WTC11 (cell line): ENCODE results near the gene WDFY4. TPM values are rescaled to one million over a fixed set of nuclear protein-coding genes. Genes with fewer than 3 reads are reported as not detected.

Experiments
- ATAC-seq: fragments of 200-7000 bp; cut with Tn5 transposase; 2 replicates; pipeline ENCODE4 v1.10.0; 2021; ENCODE audit warnings: mild to moderate bottlenecking, moderate library complexity
- CTCF ChIA-PET: fragments of 300-600 bp; sonication (Branson Sonifier 250); formaldehyde crosslinking; loops from one replicate; lab custom pipeline; 2021; ENCODE audit warnings: antibody characterized with exemption; lab: Charles Lee
- POLR2A ChIA-PET: fragments of 350-600 bp; sonication (Branson Sonifier 250); formaldehyde crosslinking; loops from one replicate; lab custom pipeline; 2021; ENCODE audit warnings: antibody characterized with exemption; lab: Charles Lee
- DNase-seq: peaks from one replicate; pipeline ENCODE4 v3.0.0; 2021; ENCODE audit warnings: low spot score
- H3K27ac Mint-ChIP-seq: 2 replicates; pipeline ENCODE4 v1.8.0; 2021; ENCODE audit warnings: mixed read lengths
- H3K27me3 Mint-ChIP-seq: 2 replicates; pipeline ENCODE4 v1.8.0; 2021; ENCODE audit warnings: low read depth, mild to moderate bottlenecking, moderate library complexity, mixed read lengths
- H3K36me3 Mint-ChIP-seq: 2 replicates; pipeline ENCODE4 v1.8.0; 2021; ENCODE audit warnings: mixed read lengths
- H3K4me1 Mint-ChIP-seq: 2 replicates; pipeline ENCODE4 v1.8.0; 2022; ENCODE audit warnings: mixed read lengths
- H3K4me3 Mint-ChIP-seq: 2 replicates; pipeline ENCODE4 v1.8.0; 2021; ENCODE audit warnings: mild to moderate bottlenecking, moderate library complexity, mixed read lengths
- H3K9me3 Mint-ChIP-seq: 2 replicates; pipeline ENCODE4 v1.8.0; 2021; ENCODE audit warnings: mixed read lengths
- CTCF ChIP-seq: fragments of 200-600 bp; IDR thresholded peaks from 2 replicates; pipeline ENCODE4 v1.8.0; 2022; ENCODE audit warnings: antibody characterized with exemption
- EMX1 ChIP-seq: fragments of 250-450 bp; sonication (Bioruptor Pico); IDR thresholded peaks from 2 replicates; pipeline ENCODE4 v1.8.0; 2021; ENCODE audit warnings: mild to moderate bottlenecking
- FOXK1 ChIP-seq: sonication (generic); formaldehyde crosslinking; IDR thresholded peaks from 2 replicates; pipeline ENCODE4 v1.8.0; 2022; ENCODE audit warnings: mild to moderate bottlenecking, moderate library complexity, missing genetic modification reagents
- FOXP4 ChIP-seq: sonication (generic); formaldehyde crosslinking; IDR thresholded peaks from 2 replicates; pipeline ENCODE4 v1.8.0; 2022; ENCODE audit warnings: mild to moderate bottlenecking, missing genetic modification reagents
- GTF2I ChIP-seq: fragments of 250-450 bp; sonication (Bioruptor Pico); conservative IDR thresholded peaks from 2 replicates; pipeline ENCODE4 v1.4.0; 2021; ENCODE audit warnings: mild to moderate bottlenecking
- HMGA2 ChIP-seq: fragments of 250-450 bp; sonication (Bioruptor Pico); IDR thresholded peaks from 2 replicates; pipeline ENCODE4 v1.4.0; 2021; ENCODE audit warnings: mild to moderate bottlenecking, moderate library complexity
- NFYB ChIP-seq: sonication (generic); formaldehyde crosslinking; conservative IDR thresholded peaks from 2 replicates; pipeline ENCODE4 v1.8.0; 2022; ENCODE audit warnings: low read depth, missing genetic modification reagents
- OVOL2 ChIP-seq: fragments of 250-450 bp; sonication (Bioruptor Pico); IDR thresholded peaks from 2 replicates; pipeline ENCODE4 v1.9.0; 2021; ENCODE audit warnings: mild to moderate bottlenecking, borderline replicate concordance
- TEAD1 ChIP-seq: sonication (generic); formaldehyde crosslinking; IDR thresholded peaks from 2 replicates; pipeline ENCODE4 v1.8.0; 2022; ENCODE audit warnings: mild to moderate bottlenecking, missing genetic modification reagents
- TEAD4 ChIP-seq: sonication (generic); formaldehyde crosslinking; IDR thresholded peaks from 2 replicates; pipeline ENCODE4 v1.8.0; 2022; ENCODE audit warnings: mild to moderate bottlenecking, missing genetic modification reagents
- ZBTB43 ChIP-seq: sonication (generic); formaldehyde crosslinking; IDR thresholded peaks from 2 replicates; pipeline ENCODE4 v1.8.1; 2023; ENCODE audit warnings: mild to moderate bottlenecking, missing genetic modification reagents
- ZNF138 ChIP-seq: sonication (generic); formaldehyde crosslinking; conservative IDR thresholded peaks from 2 replicates; pipeline ENCODE4 v1.8.1; 2022; ENCODE audit warnings: mild to moderate bottlenecking, moderate library complexity, missing genetic modification reagents
- ZNF317 ChIP-seq: sonication (generic); formaldehyde crosslinking; IDR thresholded peaks from 2 replicates; pipeline ENCODE4 v1.8.1; 2023; ENCODE audit warnings: low read depth, mild to moderate bottlenecking, moderate library complexity, missing genetic modification reagents, borderline replicate concordance
- ZNF396 ChIP-seq: fragments of 250-450 bp; sonication (Bioruptor Pico); IDR thresholded peaks from 2 replicates; pipeline ENCODE4 v1.8.0; 2021; ENCODE audit warnings: mild to moderate bottlenecking, moderate library complexity, borderline replicate concordance
- ZNF416 ChIP-seq: fragments of 250-450 bp; sonication (Bioruptor Pico); IDR thresholded peaks from 2 replicates; pipeline ENCODE4 v1.9.0; 2021; ENCODE audit warnings: mild to moderate bottlenecking, inconsistent platforms
- total RNA-seq: library from RNA; stranded (reverse); gene quantifications from 3 replicates; pipeline ENCODE4 v1.2.3, GENCODE V29; 2021
- TF ChIP-seq, protein P1 (sequence below): sonication (generic); formaldehyde crosslinking; IDR thresholded peaks from 2 replicates; pipeline ENCODE4 v1.8.0; 2023; ENCODE audit warnings: missing genetic modification reagents, mild to moderate bottlenecking, borderline replicate concordance
- TF ChIP-seq, protein P2 (sequence below): sonication (generic); formaldehyde crosslinking; IDR thresholded peaks from 2 replicates; pipeline ENCODE4 v1.8.0; 2023; ENCODE audit warnings: missing genetic modification reagents
- TF ChIP-seq, protein P3 (sequence below): fragments of 250-450 bp; sonication (Bioruptor Pico); IDR thresholded peaks from 2 replicates; pipeline ENCODE4 v2.1.2; 2022; ENCODE audit warnings: mild to moderate bottlenecking, moderate library complexity

Gene WDFY4
- total RNA-seq, 1 experiment from 2014 or later = 0.13 TPM

GRCh38 chr10:48735836-48736390, 51.2 kb downstream of the WDFY4 start (continued):
- TF ChIP-seq, protein P1, sequence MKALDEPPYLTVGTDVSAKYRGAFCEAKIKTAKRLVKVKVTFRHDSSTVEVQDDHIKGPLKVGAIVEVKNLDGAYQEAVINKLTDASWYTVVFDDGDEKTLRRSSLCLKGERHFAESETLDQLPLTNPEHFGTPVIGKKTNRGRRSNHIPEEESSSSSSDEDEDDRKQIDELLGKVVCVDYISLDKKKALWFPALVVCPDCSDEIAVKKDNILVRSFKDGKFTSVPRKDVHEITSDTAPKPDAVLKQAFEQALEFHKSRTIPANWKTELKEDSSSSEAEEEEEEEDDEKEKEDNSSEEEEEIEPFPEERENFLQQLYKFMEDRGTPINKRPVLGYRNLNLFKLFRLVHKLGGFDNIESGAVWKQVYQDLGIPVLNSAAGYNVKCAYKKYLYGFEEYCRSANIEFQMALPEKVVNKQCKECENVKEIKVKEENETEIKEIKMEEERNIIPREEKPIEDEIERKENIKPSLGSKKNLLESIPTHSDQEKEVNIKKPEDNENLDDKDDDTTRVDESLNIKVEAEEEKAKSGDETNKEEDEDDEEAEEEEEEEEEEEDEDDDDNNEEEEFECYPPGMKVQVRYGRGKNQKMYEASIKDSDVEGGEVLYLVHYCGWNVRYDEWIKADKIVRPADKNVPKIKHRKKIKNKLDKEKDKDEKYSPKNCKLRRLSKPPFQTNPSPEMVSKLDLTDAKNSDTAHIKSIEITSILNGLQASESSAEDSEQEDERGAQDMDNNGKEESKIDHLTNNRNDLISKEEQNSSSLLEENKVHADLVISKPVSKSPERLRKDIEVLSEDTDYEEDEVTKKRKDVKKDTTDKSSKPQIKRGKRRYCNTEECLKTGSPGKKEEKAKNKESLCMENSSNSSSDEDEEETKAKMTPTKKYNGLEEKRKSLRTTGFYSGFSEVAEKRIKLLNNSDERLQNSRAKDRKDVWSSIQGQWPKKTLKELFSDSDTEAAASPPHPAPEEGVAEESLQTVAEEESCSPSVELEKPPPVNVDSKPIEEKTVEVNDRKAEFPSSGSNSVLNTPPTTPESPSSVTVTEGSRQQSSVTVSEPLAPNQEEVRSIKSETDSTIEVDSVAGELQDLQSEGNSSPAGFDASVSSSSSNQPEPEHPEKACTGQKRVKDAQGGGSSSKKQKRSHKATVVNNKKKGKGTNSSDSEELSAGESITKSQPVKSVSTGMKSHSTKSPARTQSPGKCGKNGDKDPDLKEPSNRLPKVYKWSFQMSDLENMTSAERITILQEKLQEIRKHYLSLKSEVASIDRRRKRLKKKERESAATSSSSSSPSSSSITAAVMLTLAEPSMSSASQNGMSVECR (CRISPR knock-in tag) = no peak
- TF ChIP-seq EMX1 (CRISPR knock-in tag) (no peak), ZBTB43 (no peak), FOXP4 (CRISPR knock-in tag) (no peak)

GRCh38 chr10:48736596-48736995, 51.9 kb downstream of the WDFY4 start:
- H3K27me3 Mint-ChIP-seq = no peaks in the 10 kb centered on the region
- H3K9me3 Mint-ChIP-seq = peaks cover 4% of the 10 kb centered on the region; the same call in 1 of the 2 replicates
- no peak for TF ChIP-seq CTCF
- no peak for TF ChIP-seq ZNF396 (CRISPR knock-in tag)
- no peak for TF ChIP-seq TEAD4
- no peak for TF ChIP-seq HMGA2 (CRISPR knock-in tag)
- TF ChIP-seq TEAD1 (CRISPR knock-in tag) = no peak
- peaks cover 26% of the 10 kb centered on the region for H3K4me1 Mint-ChIP-seq
- ChIA-PET POLR2A (no interaction called here), CTCF (no interaction called here)
- ATAC-seq (no peak), DNase-seq (no peak)
- no peak overlapping the region for H3K27ac Mint-ChIP-seq
- no peaks in the 10 kb centered on the region for H3K36me3 Mint-ChIP-seq
- no peak overlapping the region for H3K4me3 Mint-ChIP-seq

- Mint-ChIP-seq H3K4me3 (no peak overlapping the region), H3K9me3 (peaks cover 4% of the 10 kb centered on the region; the same call in 1 of the 2 replicates), H3K36me3 (no peaks in the 10 kb centered on the region), H3K27ac (no peak overlapping the region), H3K4me1 (peaks cover 21% of the 10 kb centered on the region), H3K27me3 (no peaks in the 10 kb centered on the region)
- ChIA-PET POLR2A (no interaction called here), CTCF (no interaction called here)
- DNase-seq (no peak), ATAC-seq (no peak)
- TF ChIP-seq ZNF317 (no peak), ZNF138 (CRISPR knock-in tag) (no peak), NFYB (CRISPR knock-in tag) (no peak), FOXK1 (CRISPR knock-in tag) (no peak), FOXP4 (CRISPR knock-in tag) (no peak), GTF2I (CRISPR knock-in tag) (no peak), OVOL2 (CRISPR knock-in tag) (no peak), ZNF416 (CRISPR knock-in tag) (no peak)
- TF ChIP-seq, protein P2, sequence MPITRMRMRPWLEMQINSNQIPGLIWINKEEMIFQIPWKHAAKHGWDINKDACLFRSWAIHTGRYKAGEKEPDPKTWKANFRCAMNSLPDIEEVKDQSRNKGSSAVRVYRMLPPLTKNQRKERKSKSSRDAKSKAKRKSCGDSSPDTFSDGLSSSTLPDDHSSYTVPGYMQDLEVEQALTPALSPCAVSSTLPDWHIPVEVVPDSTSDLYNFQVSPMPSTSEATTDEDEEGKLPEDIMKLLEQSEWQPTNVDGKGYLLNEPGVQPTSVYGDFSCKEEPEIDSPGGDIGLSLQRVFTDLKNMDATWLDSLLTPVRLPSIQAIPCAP (CRISPR knock-in tag) = no peak
- TF ChIP-seq, protein P3, sequence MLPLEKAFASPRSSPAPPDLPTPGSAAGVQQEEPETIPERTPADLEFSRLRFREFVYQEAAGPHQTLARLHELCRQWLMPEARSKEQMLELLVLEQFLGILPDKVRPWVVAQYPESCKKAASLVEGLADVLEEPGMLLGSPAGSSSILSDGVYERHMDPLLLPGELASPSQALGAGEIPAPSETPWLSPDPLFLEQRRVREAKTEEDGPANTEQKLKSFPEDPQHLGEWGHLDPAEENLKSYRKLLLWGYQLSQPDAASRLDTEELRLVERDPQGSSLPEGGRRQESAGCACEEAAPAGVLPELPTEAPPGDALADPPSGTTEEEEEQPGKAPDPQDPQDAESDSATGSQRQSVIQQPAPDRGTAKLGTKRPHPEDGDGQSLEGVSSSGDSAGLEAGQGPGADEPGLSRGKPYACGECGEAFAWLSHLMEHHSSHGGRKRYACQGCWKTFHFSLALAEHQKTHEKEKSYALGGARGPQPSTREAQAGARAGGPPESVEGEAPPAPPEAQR = no peak
These were observed 53.2 kb downstream of the WDFY4 start for GRCh38 chr10:48737886-48738285.
